Tibial artery (tissue), 4 donors: ENCODE measurements around the gene TBC1D10B.
"Not testable (repeated sequence)": the region's sequence is repeated elsewhere in the genome, so short reads cannot be mapped to it uniquely, and the experiment has no call there.

ENCODE experiments used
- DNase-seq, 2 donors: peaks; one replicate each; pipeline ENCODE4 v3.0.0-alpha.2; 2019
- H3K27ac ChIP-seq, 2 donors: fragments of 200-600 bp; sonication (generic) in 1 of 2; 1 replicate in 1 of 2; 2 replicates in 1 of 2; pipeline ENCODE4 v1.5.1; 2018 to 2019; ENCODE audit warnings: mild to moderate bottlenecking in 1 of 2
- H3K27me3 ChIP-seq, 2 donors: fragments of 200-600 bp; sonication (generic) in 1 of 2; one replicate each; pipeline versions ENCODE4 v1.5.1 to v1.6.0; 2016 to 2019
- H3K36me3 ChIP-seq, 3 donors: fragments of 200-600 bp; sonication (generic) in 2 of 3; one replicate each; pipeline ENCODE4 v1.5.1; 2016 to 2019; ENCODE audit warnings: mild to moderate bottlenecking in 2 of 3
- H3K4me1 ChIP-seq, 4 donors: fragments of 200-600 bp; sonication (generic) in 2 of 4; 1 replicate in 3 of 4; 2 replicates in 1 of 4; pipeline ENCODE4 v1.5.1; 2016 to 2019
- H3K4me3 ChIP-seq, 2 donors: fragments of 200-600 bp; sonication (generic) in 1 of 2; 1 replicate in 1 of 2; 2 replicates in 1 of 2; pipeline ENCODE4 v1.5.1; 2018 to 2019; ENCODE audit warnings: mild to moderate bottlenecking in 2 of 2
- H3K9me3 ChIP-seq, 3 donors: fragments of 200-600 bp; sonication (generic) in 1 of 3; one replicate each; pipeline ENCODE4 v1.5.1; 2016 to 2019
- intact Hi-C: fragments of 100-400 bp; cut with DNase I; formaldehyde crosslinking; loops from one replicate; pipeline ENCODE4 v1.15.0; 2023; ENCODE audit warnings: low total_unique reads
- TF ChIP-seq, protein P1 (sequence below), 2 experiments: fragments of 200-600 bp in 1 of 2; fragments of 450-650 bp in 1 of 2; IDR thresholded peaks; one replicate each; pipeline ENCODE4 v1.5.1; 2017 to 2019; ENCODE audit warnings: antibody characterized with exemption in 2 of 2, mild to moderate bottlenecking in 1 of 2, moderate library complexity in 1 of 2

The TBC1D10B gene

DNA sequence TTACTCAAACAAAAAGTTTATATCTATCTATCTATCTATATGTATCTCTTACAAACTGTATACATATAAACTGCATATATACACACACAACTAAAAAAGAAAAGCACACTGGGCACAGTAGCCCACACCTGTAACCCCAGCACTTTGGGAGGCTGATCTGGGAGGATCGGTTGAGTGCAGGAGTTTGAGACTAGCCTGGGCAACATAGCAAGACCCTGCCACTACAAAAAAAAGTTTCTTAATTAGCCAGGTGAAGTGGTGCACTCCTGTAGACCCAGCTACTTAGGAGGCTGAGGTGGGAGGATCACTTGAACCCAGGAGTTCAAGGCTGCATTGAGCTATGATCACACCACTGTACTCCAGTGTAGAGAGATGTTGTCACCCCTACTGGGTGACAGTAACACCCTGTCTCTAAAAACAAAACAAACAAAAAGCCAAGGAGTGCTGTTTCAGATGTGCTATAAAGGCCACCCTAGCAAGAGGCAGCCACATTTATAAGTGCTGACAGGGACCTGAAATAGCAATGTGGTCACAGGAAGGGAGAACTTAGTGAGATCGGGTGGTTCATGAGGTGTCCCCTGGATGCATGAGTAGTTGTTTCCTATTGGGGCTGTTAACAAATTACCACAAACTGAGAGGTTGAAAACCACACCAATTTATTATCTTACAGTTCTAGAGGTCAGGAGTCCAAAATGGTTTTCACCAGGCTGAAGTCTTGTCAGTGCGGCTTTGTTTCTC is 20.0 kb downstream of the TBC1D10B start:
- peaks cover 0 to 35% (median 33%) of the 10 kb centered on the region in 4 donors for H3K4me1 ChIP-seq
- H3K27ac ChIP-seq, result no peak overlapping the region
- H3K27me3 ChIP-seq, result no peaks in the 10 kb centered on the region
- H3K9me3 ChIP-seq, result no peaks in the 10 kb centered on the region
- intact Hi-C loops, result no loop called here
- no peak overlapping the region for H3K4me3 ChIP-seq
- peaks cover 0 to 42% (median 34%) of the 10 kb centered on the region in 3 donors for H3K36me3 ChIP-seq
- TF ChIP-seq, protein P1, sequence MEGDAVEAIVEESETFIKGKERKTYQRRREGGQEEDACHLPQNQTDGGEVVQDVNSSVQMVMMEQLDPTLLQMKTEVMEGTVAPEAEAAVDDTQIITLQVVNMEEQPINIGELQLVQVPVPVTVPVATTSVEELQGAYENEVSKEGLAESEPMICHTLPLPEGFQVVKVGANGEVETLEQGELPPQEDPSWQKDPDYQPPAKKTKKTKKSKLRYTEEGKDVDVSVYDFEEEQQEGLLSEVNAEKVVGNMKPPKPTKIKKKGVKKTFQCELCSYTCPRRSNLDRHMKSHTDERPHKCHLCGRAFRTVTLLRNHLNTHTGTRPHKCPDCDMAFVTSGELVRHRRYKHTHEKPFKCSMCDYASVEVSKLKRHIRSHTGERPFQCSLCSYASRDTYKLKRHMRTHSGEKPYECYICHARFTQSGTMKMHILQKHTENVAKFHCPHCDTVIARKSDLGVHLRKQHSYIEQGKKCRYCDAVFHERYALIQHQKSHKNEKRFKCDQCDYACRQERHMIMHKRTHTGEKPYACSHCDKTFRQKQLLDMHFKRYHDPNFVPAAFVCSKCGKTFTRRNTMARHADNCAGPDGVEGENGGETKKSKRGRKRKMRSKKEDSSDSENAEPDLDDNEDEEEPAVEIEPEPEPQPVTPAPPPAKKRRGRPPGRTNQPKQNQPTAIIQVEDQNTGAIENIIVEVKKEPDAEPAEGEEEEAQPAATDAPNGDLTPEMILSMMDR (IDR thresholded peaks at IDR 0.05), result no peak
- DNase-seq, result peak in 1 of 2 donors; percentile 15

DNA sequence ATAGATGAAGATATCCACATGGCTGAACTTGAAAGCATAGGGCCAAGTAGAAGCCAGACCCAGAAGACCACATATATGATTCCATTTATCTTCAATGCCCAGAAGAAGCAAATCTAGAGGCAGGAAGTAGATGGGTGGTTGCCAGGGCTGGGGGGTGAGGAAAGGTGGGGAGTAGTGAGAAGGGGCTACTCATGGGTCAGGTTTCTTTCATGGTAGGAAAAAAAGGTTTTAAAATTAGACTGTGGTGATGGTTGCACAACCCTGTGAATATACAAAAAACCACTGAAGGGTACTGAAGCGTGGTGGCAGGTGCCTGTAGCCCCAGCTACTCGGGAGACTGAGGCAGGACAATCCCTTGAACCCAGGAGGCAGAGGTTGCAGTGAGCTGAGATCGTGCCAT is 20.6 kb downstream of the TBC1D10B start:
- TF ChIP-seq, protein P1 (IDR thresholded peaks at IDR 0.05), result no peak
- peaks cover 0 to 42% (median 34%) of the 10 kb centered on the region in 3 donors for H3K36me3 ChIP-seq
- H3K4me3 ChIP-seq, result no peak overlapping the region
- H3K4me1 ChIP-seq, result peaks cover 0 to 35% (median 33%) of the 10 kb centered on the region in 4 donors
- H3K9me3 ChIP-seq, result no peaks in the 10 kb centered on the region
- no peak for DNase-seq
- no peak overlapping the region for H3K27ac ChIP-seq
- H3K27me3 ChIP-seq, result no peaks in the 10 kb centered on the region
- intact Hi-C loops, result no loop called here

DNA sequence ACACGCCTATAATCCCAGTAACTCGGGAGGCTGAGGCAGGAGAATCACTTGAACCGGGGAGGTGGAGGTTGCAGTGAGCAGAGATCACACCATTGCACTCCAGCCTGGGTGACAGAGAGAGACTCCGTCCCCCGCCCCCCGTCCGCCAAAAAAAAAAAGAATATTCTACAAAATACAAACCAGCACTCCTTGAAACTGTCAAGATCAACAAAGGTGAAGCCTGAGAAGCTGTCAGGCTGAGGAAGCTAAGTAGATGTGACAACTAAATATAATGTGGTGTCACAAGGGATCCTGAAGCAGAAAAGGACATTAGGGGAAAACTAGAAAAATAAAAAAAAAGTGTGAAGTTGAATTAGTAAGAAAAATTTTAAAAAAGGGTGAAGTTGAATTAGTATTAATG is 21.4 kb downstream of the TBC1D10B start:
- Histone ChIP-seq H3K4me3 (no peak overlapping the region), H3K9me3 (no peaks in the 10 kb centered on the region), H3K4me1 (peaks cover 0 to 27% (median 27%) of the 10 kb centered on the region in 4 donors), H3K27me3 (no peaks in the 10 kb centered on the region), H3K27ac (no peak overlapping the region), H3K36me3 (peaks cover 0 to 42% (median 33%) of the 10 kb centered on the region in 3 donors)
- DNase-seq, result no peak
- intact Hi-C loops, result no loop called here
- TF ChIP-seq, protein P1 (IDR thresholded peaks at IDR 0.05), result no peak

DNA sequence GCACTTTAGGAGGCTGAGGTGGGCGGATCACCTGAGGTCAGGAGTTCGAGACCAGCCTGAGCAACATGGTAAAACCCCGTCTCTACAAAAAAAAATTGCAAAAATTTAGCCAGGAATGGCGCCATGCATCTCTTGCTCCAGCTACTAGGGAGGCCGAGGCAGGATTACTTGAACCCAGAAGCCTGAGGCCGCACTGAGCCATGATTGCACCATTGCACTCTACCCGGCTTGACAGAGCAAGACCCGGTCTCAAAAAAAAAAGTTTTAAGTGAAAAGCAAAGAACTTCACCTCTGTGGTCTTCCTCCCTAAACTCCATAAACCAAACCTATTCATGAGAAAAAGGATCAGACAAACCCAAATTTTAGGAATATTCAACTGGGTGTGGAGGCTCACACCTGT is 22.2 kb downstream of the TBC1D10B start:
- no peaks in the 10 kb centered on the region for H3K27me3 ChIP-seq
- H3K27ac ChIP-seq, result no peak overlapping the region
- intact Hi-C loops, result no loop called here
- peaks cover 0 to 34% (median 25%) of the 10 kb centered on the region in 3 donors for H3K36me3 ChIP-seq
- TF ChIP-seq, protein P1 (IDR thresholded peaks at IDR 0.05), result no peak
- peaks cover 0 to 19% (median 18%) of the 10 kb centered on the region in 4 donors for H3K4me1 ChIP-seq
- no peak for DNase-seq
- H3K4me3 ChIP-seq, result no peak overlapping the region
- no peaks in the 10 kb centered on the region for H3K9me3 ChIP-seq

DNA sequence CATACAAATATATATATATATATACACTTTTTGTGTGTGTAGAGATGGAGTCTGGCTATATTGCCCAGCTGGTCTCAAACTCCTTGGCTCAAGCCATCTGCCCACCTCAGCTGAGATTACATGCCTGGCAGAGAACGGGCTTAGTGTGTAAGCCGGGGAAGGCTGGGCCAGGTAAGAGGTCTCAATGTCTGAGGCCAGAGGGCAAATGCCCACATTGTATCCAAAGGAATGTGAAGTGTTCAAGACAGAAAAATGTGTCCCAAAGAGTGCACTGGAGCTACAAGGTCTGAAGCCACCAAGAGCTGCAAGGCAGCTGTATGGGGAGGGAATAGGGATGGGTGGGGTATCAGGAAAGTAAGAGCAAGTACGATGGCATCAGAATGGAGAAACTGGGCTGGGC is 24.0 kb downstream of the TBC1D10B start:
- no peak for DNase-seq
- intact Hi-C loops, result no loop called here
- TF ChIP-seq, protein P1 (IDR thresholded peaks at IDR 0.05), result no peak

DNA sequence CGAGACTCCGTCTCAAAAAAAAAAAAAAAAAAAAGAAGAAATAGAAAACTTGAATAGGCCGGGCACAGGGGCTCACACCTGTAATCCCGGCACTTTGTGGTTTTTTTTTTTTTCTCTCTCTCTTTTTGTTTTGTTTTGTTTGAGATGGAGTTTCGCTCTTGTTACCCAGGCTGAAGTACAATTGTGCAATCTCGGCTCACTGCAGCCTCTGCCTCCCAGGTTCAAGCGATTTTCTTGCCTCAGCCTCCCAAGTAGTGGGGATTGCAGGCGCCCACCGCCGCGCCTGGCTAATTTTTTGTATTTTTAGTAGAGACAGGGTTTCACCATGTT is 26.8 kb downstream of the TBC1D10B start:
- DNase-seq, H3K27ac ChIP-seq, H3K4me1 ChIP-seq, H3K9me3 ChIP-seq, intact Hi-C loops, H3K4me3 ChIP-seq, H3K36me3 ChIP-seq, H3K27me3 ChIP-seq: not testable (repeated sequence)

More for the DNA sequence above, 24.0 kb downstream of the TBC1D10B start:
- Histone ChIP-seq H3K27ac (no peak overlapping the region), H3K27me3 (no peaks in the 10 kb centered on the region), H3K4me1 (peaks cover 0 to 2% (median under 1%) of the 10 kb centered on the region in 4 donors), H3K4me3 (no peak overlapping the region), H3K36me3 (peaks cover 0 to 16% (median 8%) of the 10 kb centered on the region in 3 donors), H3K9me3 (no peaks in the 10 kb centered on the region)
